A172 (cell line): ENCODE results near the gene USP15. TPM values are rescaled to one million over a fixed set of nuclear protein-coding genes. Genes with fewer than 3 reads are reported as not detected.

Experiments
- DNase-seq: peaks from one replicate; pipeline ENCODE4 v3.0.0-alpha.2; 2015; ENCODE audit warnings: low spot score
- total RNA-seq: library from RNA; depleted of rRNA; stranded (reverse); fragments of >200 nt; shearing (Covaris generic); gene quantifications from 2 replicates; pipeline ENCODE4 v1.2.3, GENCODE V29; 2014

USP15 gene
- total RNA-seq, 1 experiment from 2014 or later: 43.3 TPM

- no peak for DNase-seq
These were observed 3.7 kb upstream of the USP15 start for GRCh38 chr12:62256408-62257096.

- DNase-seq: no peak
These were observed 2.0 kb upstream of the USP15 start for GRCh38 chr12:62258231-62258630.

- peak; percentile 10 for DNase-seq
These were observed 1.1 kb upstream of the USP15 start for GRCh38 chr12:62258941-62259630.

GRCh38 chr12:62259631-62259992 lies 592 bp upstream of the USP15 start:
- DNase-seq: no peak

GRCh38 chr12:62260733-62261683 lies 804 bp downstream of the USP15 start:
- peak; percentile 46 for DNase-seq

GRCh38 chr12:62261876-62262517 lies 1.8 kb downstream of the USP15 start:
- DNase-seq: no peak

- DNase-seq: no peak
These were observed 3.0 kb downstream of the USP15 start for GRCh38 chr12:62263232-62263631.

GRCh38 chr12:62263966-62264365 lies 3.8 kb downstream of the USP15 start:
- DNase-seq: no peak

GRCh38 chr12:62264706-62265105 lies 4.5 kb downstream of the USP15 start:
- DNase-seq: no peak

GRCh38 chr12:62265511-62265910 lies 5.3 kb downstream of the USP15 start:
- no peak for DNase-seq

GRCh38 chr12:62267026-62267425 lies 6.8 kb downstream of the USP15 start:
- DNase-seq: no peak

GRCh38 chr12:62267480-62267879 lies 7.3 kb downstream of the USP15 start:
- DNase-seq: no peak

- no peak for DNase-seq
These were observed 8.8 kb downstream of the USP15 start for GRCh38 chr12:62268956-62269355.

- DNase-seq: no peak
These were observed 9.4 kb downstream of the USP15 start for GRCh38 chr12:62269464-62270228.

GRCh38 chr12:62270384-62270783 lies 10.2 kb downstream of the USP15 start:
- no peak for DNase-seq

- no peak for DNase-seq
These were observed 10.7 kb downstream of the USP15 start for GRCh38 chr12:62270872-62271271.

GRCh38 chr12:62272936-62273552 lies 12.8 kb downstream of the USP15 start:
- no peak for DNase-seq

GRCh38 chr12:62273724-62274380 lies 13.6 kb downstream of the USP15 start:
- DNase-seq: no peak

- DNase-seq: no peak
These were observed 17.8 kb downstream of the USP15 start for GRCh38 chr12:62278022-62278421.

- no peak for DNase-seq
These were observed 18.9 kb downstream of the USP15 start for GRCh38 chr12:62279058-62279457.
